ENCODE data around the gene RNF146. TPM values are rescaled to one million over a fixed set of nuclear protein-coding genes. Genes with fewer than 3 reads are reported as not detected.
"Not testable (repeated sequence)": the region's sequence is repeated elsewhere in the genome, so short reads cannot be mapped to it uniquely, and the experiment has no call there.

The RNF146 gene, protein sequence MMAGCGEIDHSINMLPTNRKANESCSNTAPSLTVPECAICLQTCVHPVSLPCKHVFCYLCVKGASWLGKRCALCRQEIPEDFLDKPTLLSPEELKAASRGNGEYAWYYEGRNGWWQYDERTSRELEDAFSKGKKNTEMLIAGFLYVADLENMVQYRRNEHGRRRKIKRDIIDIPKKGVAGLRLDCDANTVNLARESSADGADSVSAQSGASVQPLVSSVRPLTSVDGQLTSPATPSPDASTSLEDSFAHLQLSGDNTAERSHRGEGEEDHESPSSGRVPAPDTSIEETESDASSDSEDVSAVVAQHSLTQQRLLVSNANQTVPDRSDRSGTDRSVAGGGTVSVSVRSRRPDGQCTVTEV
- 47.3 TPM for total RNA-seq
- long read RNA-seq, transcript RNF146-202 (4 exons, 2,267 nt), result minor isoform, 5 of 27 reads
- long read RNA-seq, transcript RNF146-204 (4 exons, 884 nt), result major isoform, 11 of 27 reads
- long read RNA-seq, partial matches to known transcripts, result 0 of 27 reads
- long read RNA-seq, other reads (novel, unspliced or antisense), result 6 of 27 reads

GRCh38 chr6:127266178-127266891 lies at the start of gene RNF146:
TSS of gene RNF146 (plus strand) at chr6:127266864. CDS start at chr6:127280339, 13,475 bp downstream.
- peak; percentile 97 for ATAC-seq (ENCODE audit: poor library complexity)
- peak; percentile 89 for DNase-seq
- intact Hi-C loops (cut with DNase I), result no loop called here

- ATAC-seq (ENCODE audit: poor library complexity) (peak; percentile 40), DNase-seq (no peak)
- intact Hi-C loops (cut with DNase I), result no loop called here
These were observed 46.8 kb upstream of the RNF146 start for GRCh38 chr6:127219869-127220268.

DNA sequence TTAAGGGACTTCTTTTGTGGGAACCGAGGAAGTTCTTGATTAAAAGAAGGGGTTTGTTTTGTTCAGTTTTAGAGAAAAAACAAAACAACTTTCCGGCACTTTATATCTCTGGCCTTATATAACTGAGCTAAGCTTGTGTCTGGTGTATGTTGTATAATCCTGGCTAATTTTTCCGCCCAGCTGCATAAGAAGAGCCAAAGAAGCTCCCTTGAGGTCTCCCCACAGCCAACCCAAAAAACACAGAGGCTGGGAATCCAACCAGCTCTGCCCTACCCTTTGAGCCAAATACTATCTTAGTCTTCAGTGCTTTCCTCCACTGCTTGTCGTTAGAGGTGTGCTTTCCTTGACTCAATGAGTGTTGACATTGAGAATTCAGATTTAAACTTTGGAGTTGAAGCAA lies 45.5 kb upstream of the RNF146 start:
- intact Hi-C loops (cut with DNase I), result no loop called here
- DNase-seq (no peak), ATAC-seq (ENCODE audit: poor library complexity) (peak; percentile 94)

DNA sequence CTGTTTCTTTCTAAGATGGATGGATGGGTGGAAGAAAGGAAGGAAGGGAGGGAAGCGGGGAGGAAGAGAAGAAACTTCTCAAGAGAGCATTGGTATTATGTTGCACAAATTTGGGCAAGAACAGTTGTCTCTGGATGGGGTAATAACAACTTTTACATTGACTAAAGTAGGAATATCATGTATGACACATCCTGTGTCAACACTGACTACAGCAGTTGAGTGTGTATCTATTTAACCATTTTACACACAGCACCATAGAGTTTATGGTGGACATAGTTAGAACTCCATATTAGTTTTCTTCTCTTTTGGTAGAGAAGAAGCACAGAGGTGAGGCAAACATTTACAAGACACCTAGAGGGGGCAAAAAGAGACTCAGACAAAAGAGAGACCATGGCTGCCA lies 44.2 kb upstream of the RNF146 start:
- ATAC-seq (ENCODE audit: poor library complexity), result no peak
- no peak for DNase-seq
- intact Hi-C loops (cut with DNase I), result no loop called here

DNA sequence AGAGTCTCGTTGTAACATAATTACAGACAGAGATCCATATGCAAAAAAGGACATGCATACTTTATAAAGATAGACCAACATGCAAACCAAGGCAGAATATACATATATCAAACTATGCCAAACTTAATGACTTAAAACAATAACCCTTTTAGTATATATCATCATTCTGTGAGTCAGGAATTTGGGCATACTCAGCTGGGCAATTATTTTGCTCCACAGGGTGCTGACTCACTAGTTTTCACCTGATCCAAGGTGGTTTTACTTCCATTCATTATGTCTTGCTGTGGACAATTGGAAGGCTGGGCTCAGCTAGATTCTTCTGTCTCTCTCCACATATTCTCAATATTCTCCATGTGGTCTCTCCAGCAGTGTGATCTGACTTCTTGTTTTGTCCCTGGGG lies 41.2 kb upstream of the RNF146 start:
- intact Hi-C loops (cut with DNase I), result no loop called here
- ATAC-seq (ENCODE audit: poor library complexity) (no peak), DNase-seq (no peak)

DNA sequence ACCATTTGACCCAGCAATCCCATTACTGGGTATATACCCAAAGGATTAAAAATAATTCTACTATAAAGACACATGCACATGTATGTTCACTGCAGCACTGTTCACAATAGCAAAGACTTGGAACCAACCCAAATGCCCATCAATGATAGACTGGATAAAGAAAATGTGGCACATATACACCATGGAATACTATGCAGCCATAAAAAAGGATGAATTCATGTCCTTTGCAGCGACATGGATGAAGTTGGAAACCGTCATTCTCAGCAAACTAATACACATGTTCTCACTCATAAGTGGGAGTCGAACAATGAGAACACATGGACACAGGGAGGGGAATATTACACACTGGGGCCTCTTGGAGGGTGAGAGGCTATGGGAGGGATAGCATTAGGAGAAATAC lies 32.8 kb upstream of the RNF146 start:
- DNase-seq; ATAC-seq (ENCODE audit: poor library complexity); intact Hi-C loops (cut with DNase I): not testable (repeated sequence)

- ATAC-seq (ENCODE audit: poor library complexity), result no peak
- no peak for DNase-seq
- intact Hi-C loops (cut with DNase I), result no loop called here
These were observed 23.2 kb upstream of the RNF146 start for GRCh38 chr6:127243501-127243900.

GRCh38 chr6:127247114-127248096 lies 19.3 kb upstream of the RNF146 start:
- ATAC-seq (ENCODE audit: poor library complexity), result no peak

DNA sequence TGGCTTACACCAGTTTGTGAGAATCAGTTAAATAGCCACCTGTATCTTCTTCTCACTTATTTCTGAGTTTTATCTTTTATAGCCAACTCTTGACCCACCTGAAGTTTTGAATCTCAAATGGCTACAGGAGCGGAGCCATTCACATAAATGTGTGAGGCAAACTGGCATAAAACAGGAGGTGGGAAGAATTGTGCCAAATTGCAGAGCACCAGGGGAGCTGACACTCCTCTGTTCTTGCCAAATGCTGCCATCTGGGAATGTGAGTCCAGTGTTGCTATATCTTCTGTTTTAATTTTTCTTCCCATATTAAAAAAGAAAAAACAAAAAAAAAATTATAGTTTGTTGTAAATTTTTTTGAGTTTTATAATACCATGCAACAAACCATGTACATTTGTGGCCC lies 17.0 kb upstream of the RNF146 start:
- ATAC-seq (ENCODE audit: poor library complexity) (no peak), DNase-seq (no peak)
- intact Hi-C loops (cut with DNase I), result no loop called here

More at GRCh38 chr6:127247114-127248096, 19.3 kb upstream of the RNF146 start:
- intact Hi-C loops (cut with DNase I), result no loop called here
- no peak for DNase-seq

- intact Hi-C loops (cut with DNase I), result no loop called here
- DNase-seq, result no peak
- ATAC-seq (ENCODE audit: poor library complexity), result no peak
These were observed 11.4 kb upstream of the RNF146 start for GRCh38 chr6:127255286-127255685.

DNA sequence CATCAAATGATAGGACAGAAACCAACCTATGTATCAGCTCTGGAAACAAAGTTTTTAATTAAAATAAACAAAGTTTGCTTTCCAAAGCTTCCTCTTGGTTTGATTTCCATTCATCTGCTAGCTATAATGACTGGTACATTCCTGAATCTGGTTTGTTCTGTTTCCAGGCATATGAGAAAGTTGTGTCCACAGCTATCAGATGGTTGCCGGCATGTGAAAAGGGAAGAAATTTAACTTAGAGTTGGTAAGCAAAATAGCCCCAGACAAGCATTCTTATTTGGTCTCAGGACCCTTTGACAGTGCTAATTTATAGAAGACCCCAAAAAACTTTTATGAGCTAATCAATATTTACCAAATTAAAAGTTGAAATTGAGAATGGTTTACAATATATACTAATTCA lies 3.8 kb upstream of the RNF146 start:
- intact Hi-C loops (cut with DNase I), result no loop called here
- no peak for ATAC-seq (ENCODE audit: poor library complexity)
- no peak for DNase-seq

DNA sequence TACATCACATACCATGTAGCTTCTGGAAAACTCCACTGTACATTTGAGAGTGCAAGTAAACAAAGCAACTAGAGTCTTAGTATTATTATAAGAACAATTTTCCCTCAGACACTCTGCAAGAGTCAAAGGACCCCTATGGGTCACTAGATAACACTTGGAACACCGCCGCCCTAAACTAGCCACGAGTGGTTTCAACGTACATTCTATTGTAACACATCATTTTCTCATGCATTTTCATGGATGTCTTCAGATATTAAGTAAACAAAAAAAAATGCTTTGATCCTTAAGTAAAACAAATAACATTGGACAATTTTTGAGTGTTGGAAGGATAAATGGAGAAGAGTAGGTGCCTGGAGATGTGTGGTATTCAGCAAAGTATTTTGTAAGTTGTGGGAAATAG lies 3.2 kb upstream of the RNF146 start:
- ATAC-seq (ENCODE audit: poor library complexity), result no peak
- intact Hi-C loops (cut with DNase I), result no loop called here
- no peak for DNase-seq

GRCh38 chr6:127266892-127267645 lies 405 bp downstream of the RNF146 start:
- DNase-seq, result peak; percentile 77
- peak; percentile 84 for ATAC-seq (ENCODE audit: poor library complexity)
- intact Hi-C loops (cut with DNase I), result no loop called here

- no peak for DNase-seq
- intact Hi-C loops (cut with DNase I), result no loop called here
- ATAC-seq (ENCODE audit: poor library complexity), result no peak
These were observed 1.3 kb downstream of the RNF146 start for GRCh38 chr6:127267646-127268625.

GRCh38 chr6:127272576-127272975 lies 5.9 kb downstream of the RNF146 start:
- intact Hi-C loops (cut with DNase I), result no loop called here
- DNase-seq (no peak), ATAC-seq (ENCODE audit: poor library complexity) (no peak)

- DNase-seq (no peak), ATAC-seq (ENCODE audit: poor library complexity) (no peak)
- intact Hi-C loops (cut with DNase I), result no loop called here
These were observed 6.8 kb downstream of the RNF146 start for GRCh38 chr6:127273499-127273898.

- no peak for DNase-seq
- intact Hi-C loops (cut with DNase I), result no loop called here
- no peak for ATAC-seq (ENCODE audit: poor library complexity)
These were observed 9.7 kb downstream of the RNF146 start for GRCh38 chr6:127276331-127276730.

All from Right ventricle myocardium superior (tissue), 1 donor.